Spleen (tissue), 3 donors: ENCODE measurements around the gene ABHD5.

ENCODE experiments used
- POLR2A ChIP-seq, 3 donors: fragments of 450-650 bp; IDR thresholded peaks; one replicate each; pipeline ENCODE4 v1.5.1; 2017; ENCODE audit warnings: antibody characterized with exemption in 3 of 3, mild to moderate bottlenecking in 1 of 3
- POLR2AphosphoS5 ChIP-seq, 3 donors: sonication (generic); formaldehyde crosslinking; IDR thresholded peaks; one replicate each; pipeline ENCODE4 v1.5.1; 2017; ENCODE audit warnings: antibody characterized with exemption in 3 of 3

DNA sequence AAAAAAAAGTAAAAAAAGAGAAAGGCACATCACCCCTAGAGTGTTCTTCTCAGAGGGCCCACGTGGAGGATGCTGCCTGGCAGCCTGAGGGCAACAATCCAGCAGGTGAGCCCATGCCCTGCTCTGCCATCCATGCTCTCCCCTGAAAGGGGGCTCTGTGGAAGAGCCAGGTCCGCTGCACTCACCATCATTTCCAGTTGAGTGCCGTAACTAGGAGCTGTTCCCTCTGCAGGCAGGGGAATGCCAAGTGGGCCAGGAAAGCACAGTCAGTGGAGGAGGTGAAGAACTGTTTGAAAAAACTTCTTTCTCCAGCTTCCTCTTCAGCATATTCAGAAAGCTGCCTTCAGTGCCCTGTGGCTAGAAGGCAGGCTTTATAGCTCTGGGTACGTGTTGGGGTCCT, 84.1 kb downstream of the ABHD5 start:
- TF ChIP-seq POLR2AphosphoS5 (IDR thresholded peaks at IDR 0.05) = no peak
- no peak for TF ChIP-seq POLR2A (IDR thresholded peaks at IDR 0.05)
